HepG2 (cell line): Measurements from ENCODE around the gene TADA2A. TPM values are rescaled to one million over a fixed set of nuclear protein-coding genes. Genes with fewer than 3 reads are reported as not detected.

ENCODE experiments used
- ATF6 ChIP-seq: sonication (generic); formaldehyde crosslinking; conservative IDR thresholded peaks from 2 replicates; pipeline ENCODE4 v1.4.0; 2020; ENCODE audit warnings: missing genetic modification reagents
- DMTF1 ChIP-seq: sonication (generic); formaldehyde crosslinking; IDR thresholded peaks from 2 replicates; pipeline ENCODE4 v1.4.0; 2020; ENCODE audit warnings: mild to moderate bottlenecking, missing genetic modification reagents
- GABPB1 ChIP-seq: IDR thresholded peaks from 2 replicates; pipeline ENCODE4 v1.6.1; 2016; ENCODE audit warnings: mild to moderate bottlenecking, missing genetic modification reagents, moderate library complexity, missing compliant biosample characterization
- GPN1 ChIP-seq: sonication (generic); formaldehyde crosslinking; IDR thresholded peaks from 2 replicates; pipeline ENCODE4 v1.5.1; 2020; ENCODE audit warnings: missing genetic modification reagents, borderline replicate concordance
- HOXA7 ChIP-seq: sonication (generic); formaldehyde crosslinking; IDR thresholded peaks from 2 replicates; pipeline ENCODE4 v1.8.1; 2022; ENCODE audit warnings: mild to moderate bottlenecking, missing genetic modification reagents, moderate library complexity
- KDM3A ChIP-seq: IDR thresholded peaks from 2 replicates; pipeline ENCODE4 v1.6.1; 2018; ENCODE audit warnings: low read depth, missing compliant biosample characterization
- NCOA1 ChIP-seq: sonication (generic); formaldehyde crosslinking; IDR thresholded peaks from 2 replicates; pipeline ENCODE4 v1.9.0; 2021; ENCODE audit warnings: missing genetic modification reagents
- NFKBIZ ChIP-seq: IDR thresholded peaks from 2 replicates; pipeline ENCODE4 v1.6.1; 2018; ENCODE audit warnings: missing genetic modification reagents, missing compliant biosample characterization
- PRDM10 ChIP-seq: sonication (generic); formaldehyde crosslinking; IDR thresholded peaks from 2 replicates; pipeline ENCODE4 v1.4.0; 2020; ENCODE audit warnings: low read depth, missing genetic modification reagents
- TFE3 ChIP-seq: IDR thresholded peaks from 2 replicates; pipeline ENCODE4 v1.6.1; 2016
- ZNF30 ChIP-seq: sonication (generic); formaldehyde crosslinking; IDR thresholded peaks from 2 replicates; pipeline ENCODE4 v1.5.0; 2020; ENCODE audit warnings: mild to moderate bottlenecking, missing genetic modification reagents
- ZNF512B ChIP-seq: sonication (generic); formaldehyde crosslinking; IDR thresholded peaks from 2 replicates; pipeline ENCODE4 v1.5.1; 2020; ENCODE audit warnings: missing genetic modification reagents, mild to moderate bottlenecking, borderline replicate concordance
- ZNF75D ChIP-seq: sonication (generic); formaldehyde crosslinking; IDR thresholded peaks from 2 replicates; pipeline ENCODE4 v1.8.1; 2023; ENCODE audit warnings: missing genetic modification reagents, mild to moderate bottlenecking, borderline replicate concordance
- ZNF761 ChIP-seq: sonication (generic); formaldehyde crosslinking; conservative IDR thresholded peaks from 2 replicates; pipeline ENCODE4 v1.4.0; 2020; ENCODE audit warnings: mild to moderate bottlenecking, missing genetic modification reagents
- ZNF780A ChIP-seq: sonication (generic); formaldehyde crosslinking; IDR thresholded peaks from 2 replicates; pipeline ENCODE4 v1.8.0; 2022; ENCODE audit warnings: mild to moderate bottlenecking, missing genetic modification reagents, moderate library complexity
- ZNF792 ChIP-seq: IDR thresholded peaks from 2 replicates; pipeline ENCODE4 v1.6.1; 2016
- polyA plus RNA-seq, 8 experiments: library from polyadenylated mRNA; depleted of rRNA in 3 of 8; stranded (reverse) in 7 of 8; unstranded in 1 of 8; fragments of >200 nt; fragmentation: Illumina TruSeq in 4 of 8; extraction: Trizol in 4 of 8; gene quantifications; 2 replicates each; pipeline versions ENCODE4 v1.2.1 to v1.2.3, GENCODE V29; 2011 to 2016; ENCODE audit warnings: low read depth in 4 of 8, missing spikeins in 1 of 8, mixed read lengths in 1 of 8; ENCODE audit not compliant: insufficient read depth in 1 of 8
- total RNA-seq, 5 experiments: library from RNA; depleted of rRNA; stranded (reverse); fragments of >200 nt; fragmentation: Illumina TruSeq; extraction: Trizol; gene quantifications; 2 replicates each; pipeline ENCODE4 v1.2.3, GENCODE V29; 2016; ENCODE audit warnings: low read depth in 1 of 5

TADA2A gene
- total and polyA plus RNA-seq, 2 of the 13 experiments (the other 11 are each of a cell fraction or from before 2014, with no cell fraction given), result 8.0 to 14.0 TPM

- TF ChIP-seq PRDM10 (CRISPR knock-in tag), result no peak
- TF ChIP-seq ZNF792 (CRISPR knock-in tag), result 0 out of 2 replicates have a peak, but pooled peaks have one; percentile 38
- no peak for TF ChIP-seq NFKBIZ (CRISPR knock-in tag)
- TF ChIP-seq HOXA7 (CRISPR knock-in tag), result no peak
- no peak for TF ChIP-seq ZNF761 (CRISPR knock-in tag)
- TF ChIP-seq GPN1 (CRISPR knock-in tag), result no peak
- TF ChIP-seq GABPB1 (CRISPR knock-in tag), result no peak
- TF ChIP-seq DMTF1 (CRISPR knock-in tag), result no peak
- TF ChIP-seq ZNF30 (CRISPR knock-in tag), result no peak
- no peak for TF ChIP-seq NCOA1 (CRISPR knock-in tag)
- TF ChIP-seq ZNF512B (CRISPR knock-in tag), result no peak
- TF ChIP-seq TFE3, result no peak
- TF ChIP-seq ZNF780A, result no peak
- no peak for TF ChIP-seq ZNF75D (CRISPR knock-in tag)
- no peak for TF ChIP-seq ATF6 (CRISPR knock-in tag)
- TF ChIP-seq KDM3A (CRISPR knock-in tag), result 0 out of 2 replicates have a peak, but pooled peaks have one; percentile 17
These were observed 84.2 kb downstream of the TADA2A start (continued) for GRCh38 chr17:37490638-37491614.
